ENCODE measurements around the gene RILPL1.
A peak's percentile ranks its signal among the peaks of the same experiment; 100 is the strongest.
"Not testable (repeated sequence)": the region's sequence is repeated elsewhere in the genome, so short reads cannot be mapped to it uniquely, and the experiment has no call there.

RILPL1 gene

GRCh38 chr12:123533672-123534643 lies at the start of gene RILPL1:
Gene RILPL1, minus strand, starts transcription at chr12:123533719. Its CDS starts 237 bp downstream, at chr12:123533482.
- peak within 1 kb of the TSS; percentile 85 for H3K4me3 ChIP-seq (ENCODE audit: low read depth, low read length)
- no peak within 1 kb of the TSS; the same call in 1 of the 2 replicates for H3K27ac ChIP-seq (ENCODE audit: low read depth, low read length)
- H3K27me3 ChIP-seq (ENCODE audit: control insufficient read depth, insufficient read depth, low read length) = no peaks in the 10 kb centered on the region
- peaks cover 9% of the 10 kb centered on the region for H3K36me3 ChIP-seq (ENCODE audit: control insufficient read depth, insufficient read depth, low read length)
- peak within 1 kb of the TSS; percentile 78 for H3K9ac ChIP-seq (ENCODE audit: low read length)
- H3K9me3 ChIP-seq (ENCODE audit: control insufficient read depth, insufficient read depth, low read depth, low read length) = no peaks in the 10 kb centered on the region
- H3K4me1 ChIP-seq (ENCODE audit: control insufficient read depth, insufficient read depth, low read length) = no peaks in the 10 kb centered on the region

GRCh38 chr12:123580772-123581171 lies 47.3 kb upstream of the RILPL1 start:
- H3K4me3 ChIP-seq (ENCODE audit: low read depth, low read length) = no peak overlapping the region
- H3K27ac ChIP-seq (ENCODE audit: low read depth, low read length) = no peak overlapping the region
- H3K36me3 ChIP-seq (ENCODE audit: control insufficient read depth, insufficient read depth, low read length) = no peaks in the 10 kb centered on the region; the same call in 1 of the 2 replicates
- peaks cover 5% of the 10 kb centered on the region for H3K4me1 ChIP-seq (ENCODE audit: control insufficient read depth, insufficient read depth, low read length)
- no peaks in the 10 kb centered on the region for H3K27me3 ChIP-seq (ENCODE audit: control insufficient read depth, insufficient read depth, low read length)
- H3K9me3 ChIP-seq (ENCODE audit: control insufficient read depth, insufficient read depth, low read depth, low read length) = peaks cover 8% of the 10 kb centered on the region
- H3K9ac ChIP-seq (ENCODE audit: low read length) = no peak overlapping the region

GRCh38 chr12:123578829-123579228 lies 45.3 kb upstream of the RILPL1 start:
- not testable (repeated sequence) for H3K9ac ChIP-seq (ENCODE audit: low read length); H3K9me3 ChIP-seq (ENCODE audit: control insufficient read depth, insufficient read depth, low read depth, low read length); H3K4me3 ChIP-seq (ENCODE audit: low read depth, low read length); H3K27ac ChIP-seq (ENCODE audit: low read depth, low read length); H3K36me3 ChIP-seq (ENCODE audit: control insufficient read depth, insufficient read depth, low read length); H3K4me1 ChIP-seq (ENCODE audit: control insufficient read depth, insufficient read depth, low read length); H3K27me3 ChIP-seq (ENCODE audit: control insufficient read depth, insufficient read depth, low read length)

GRCh38 chr12:123578243-123578642 lies 44.7 kb upstream of the RILPL1 start:
- H3K4me1 ChIP-seq (ENCODE audit: control insufficient read depth, insufficient read depth, low read length) = no peaks in the 10 kb centered on the region
- no peak overlapping the region for H3K27ac ChIP-seq (ENCODE audit: low read depth, low read length)
- H3K9me3 ChIP-seq (ENCODE audit: control insufficient read depth, insufficient read depth, low read depth, low read length) = peaks cover 9% of the 10 kb centered on the region
- H3K4me3 ChIP-seq (ENCODE audit: low read depth, low read length) = no peak overlapping the region
- no peak overlapping the region for H3K9ac ChIP-seq (ENCODE audit: low read length)
- H3K27me3 ChIP-seq (ENCODE audit: control insufficient read depth, insufficient read depth, low read length) = no peaks in the 10 kb centered on the region
- H3K36me3 ChIP-seq (ENCODE audit: control insufficient read depth, insufficient read depth, low read length) = no peaks in the 10 kb centered on the region; the same call in 1 of the 2 replicates

- Histone ChIP-seq H3K9ac (ENCODE audit: low read length) (no peak overlapping the region), H3K27ac (ENCODE audit: low read depth, low read length) (no peak overlapping the region), H3K4me1 (ENCODE audit: control insufficient read depth, insufficient read depth, low read length) (no peaks in the 10 kb centered on the region), H3K9me3 (ENCODE audit: control insufficient read depth, insufficient read depth, low read depth, low read length) (peaks cover 9% of the 10 kb centered on the region), H3K4me3 (ENCODE audit: low read depth, low read length) (no peak overlapping the region), H3K36me3 (ENCODE audit: control insufficient read depth, insufficient read depth, low read length) (no peaks in the 10 kb centered on the region; the same call in 1 of the 2 replicates), H3K27me3 (ENCODE audit: control insufficient read depth, insufficient read depth, low read length) (no peaks in the 10 kb centered on the region)
Observed at GRCh38 chr12:123576611-123577010, 43.1 kb upstream of the RILPL1 start.

GRCh38 chr12:123573870-123574269 lies 40.4 kb upstream of the RILPL1 start:
- no peaks in the 10 kb centered on the region for H3K27me3 ChIP-seq (ENCODE audit: control insufficient read depth, insufficient read depth, low read length)
- no peaks in the 10 kb centered on the region; the same call in 1 of the 2 replicates for H3K36me3 ChIP-seq (ENCODE audit: control insufficient read depth, insufficient read depth, low read length)
- peaks cover 9% of the 10 kb centered on the region for H3K9me3 ChIP-seq (ENCODE audit: control insufficient read depth, insufficient read depth, low read depth, low read length)
- H3K9ac ChIP-seq (ENCODE audit: low read length) = no peak overlapping the region
- H3K4me1 ChIP-seq (ENCODE audit: control insufficient read depth, insufficient read depth, low read length) = peaks cover 10% of the 10 kb centered on the region; the same call in 1 of the 2 replicates
- no peak overlapping the region for H3K4me3 ChIP-seq (ENCODE audit: low read depth, low read length)
- no peak overlapping the region for H3K27ac ChIP-seq (ENCODE audit: low read depth, low read length)

- H3K27ac ChIP-seq (ENCODE audit: low read depth, low read length) = no peak overlapping the region
- H3K4me1 ChIP-seq (ENCODE audit: control insufficient read depth, insufficient read depth, low read length) = peaks cover 10% of the 10 kb centered on the region; the same call in 1 of the 2 replicates
- H3K9ac ChIP-seq (ENCODE audit: low read length) = no peak overlapping the region
- no peak overlapping the region for H3K4me3 ChIP-seq (ENCODE audit: low read depth, low read length)
- H3K9me3 ChIP-seq (ENCODE audit: control insufficient read depth, insufficient read depth, low read depth, low read length) = peaks cover 9% of the 10 kb centered on the region
- no peaks in the 10 kb centered on the region for H3K27me3 ChIP-seq (ENCODE audit: control insufficient read depth, insufficient read depth, low read length)
- no peaks in the 10 kb centered on the region; the same call in 1 of the 2 replicates for H3K36me3 ChIP-seq (ENCODE audit: control insufficient read depth, insufficient read depth, low read length)
Observed at GRCh38 chr12:123572391-123572790, 38.9 kb upstream of the RILPL1 start.

- no peak overlapping the region for H3K27ac ChIP-seq (ENCODE audit: low read depth, low read length)
- no peak overlapping the region for H3K9ac ChIP-seq (ENCODE audit: low read length)
- no peaks in the 10 kb centered on the region for H3K36me3 ChIP-seq (ENCODE audit: control insufficient read depth, insufficient read depth, low read length)
- H3K4me1 ChIP-seq (ENCODE audit: control insufficient read depth, insufficient read depth, low read length) = peaks cover 10% of the 10 kb centered on the region; the same call in 1 of the 2 replicates
- H3K9me3 ChIP-seq (ENCODE audit: control insufficient read depth, insufficient read depth, low read depth, low read length) = peaks cover 7% of the 10 kb centered on the region
- H3K27me3 ChIP-seq (ENCODE audit: control insufficient read depth, insufficient read depth, low read length) = no peaks in the 10 kb centered on the region
- 0 out of 2 replicates have a peak overlapping the region, but pooled peaks have one; percentile 10 for H3K4me3 ChIP-seq (ENCODE audit: low read depth, low read length)
Observed at GRCh38 chr12:123571343-123571813, 37.9 kb upstream of the RILPL1 start.

- Histone ChIP-seq H3K4me1 (ENCODE audit: control insufficient read depth, insufficient read depth, low read length) (no peaks in the 10 kb centered on the region), H3K27me3 (ENCODE audit: control insufficient read depth, insufficient read depth, low read length) (no peaks in the 10 kb centered on the region), H3K9ac (ENCODE audit: low read length) (no peak overlapping the region), H3K4me3 (ENCODE audit: low read depth, low read length) (no peak overlapping the region), H3K9me3 (ENCODE audit: control insufficient read depth, insufficient read depth, low read depth, low read length) (no peaks in the 10 kb centered on the region), H3K27ac (ENCODE audit: low read depth, low read length) (no peak overlapping the region), H3K36me3 (ENCODE audit: control insufficient read depth, insufficient read depth, low read length) (no peaks in the 10 kb centered on the region)
Observed at GRCh38 chr12:123559468-123559867, 25.9 kb upstream of the RILPL1 start.

- not testable (repeated sequence) for H3K27ac ChIP-seq (ENCODE audit: low read depth, low read length); H3K4me1 ChIP-seq (ENCODE audit: control insufficient read depth, insufficient read depth, low read length); H3K27me3 ChIP-seq (ENCODE audit: control insufficient read depth, insufficient read depth, low read length); H3K4me3 ChIP-seq (ENCODE audit: low read depth, low read length); H3K36me3 ChIP-seq (ENCODE audit: control insufficient read depth, insufficient read depth, low read length); H3K9me3 ChIP-seq (ENCODE audit: control insufficient read depth, insufficient read depth, low read depth, low read length); H3K9ac ChIP-seq (ENCODE audit: low read length)
Observed at GRCh38 chr12:123558487-123558886, 25.0 kb upstream of the RILPL1 start.

- H3K27me3 ChIP-seq (ENCODE audit: control insufficient read depth, insufficient read depth, low read length) = not testable (repeated sequence)
Observed at GRCh38 chr12:123554843-123555242, 21.3 kb upstream of the RILPL1 start.

More at GRCh38 chr12:123554843-123555242, 21.3 kb upstream of the RILPL1 start:
- H3K4me3 ChIP-seq (ENCODE audit: low read depth, low read length); H3K9ac ChIP-seq (ENCODE audit: low read length); H3K27ac ChIP-seq (ENCODE audit: low read depth, low read length); H3K9me3 ChIP-seq (ENCODE audit: control insufficient read depth, insufficient read depth, low read depth, low read length); H3K36me3 ChIP-seq (ENCODE audit: control insufficient read depth, insufficient read depth, low read length); H3K4me1 ChIP-seq (ENCODE audit: control insufficient read depth, insufficient read depth, low read length): not testable (repeated sequence)

Measured in HUES6 (cell line).